GM12892 (cell line): ENCODE results near the gene ZNF33B.

ENCODE experiments used
- POLR2A ChIP-seq: IDR thresholded peaks from 2 replicates; pipeline ENCODE4 v1.6.1; 2011; ENCODE audit warnings: low read depth, low read length, control low read depth
- POLR2AphosphoS5 ChIP-seq: IDR thresholded peaks from 2 replicates; pipeline ENCODE4 v1.6.1; 2011; ENCODE audit warnings: low read depth, low read length, control low read depth

- TF ChIP-seq POLR2A: no peak
- TF ChIP-seq POLR2AphosphoS5: no peak
Measured at GRCh38 chr10:42553064-42553407, 85.3 kb downstream of the ZNF33B start.
